SKM-1 treated with dmso at 0.1 percent for 144 hours (cell line): ENCODE data around the gene PRRX2.
"Not testable (repeated sequence)": the region's sequence is repeated elsewhere in the genome, so short reads cannot be mapped to it uniquely, and the experiment has no call there.

ENCODE experiments used
- DNase-seq: peaks from one replicate; lab custom pipeline; 2025; ENCODE audit not compliant: unreplicated experiment; lab: John Stamatoyannopoulos, UW

PRRX2 gene

GRCh38 chr9:129751841-129752801, 86.7 kb downstream of the PRRX2 start:
- DNase-seq, result no peak

DNA sequence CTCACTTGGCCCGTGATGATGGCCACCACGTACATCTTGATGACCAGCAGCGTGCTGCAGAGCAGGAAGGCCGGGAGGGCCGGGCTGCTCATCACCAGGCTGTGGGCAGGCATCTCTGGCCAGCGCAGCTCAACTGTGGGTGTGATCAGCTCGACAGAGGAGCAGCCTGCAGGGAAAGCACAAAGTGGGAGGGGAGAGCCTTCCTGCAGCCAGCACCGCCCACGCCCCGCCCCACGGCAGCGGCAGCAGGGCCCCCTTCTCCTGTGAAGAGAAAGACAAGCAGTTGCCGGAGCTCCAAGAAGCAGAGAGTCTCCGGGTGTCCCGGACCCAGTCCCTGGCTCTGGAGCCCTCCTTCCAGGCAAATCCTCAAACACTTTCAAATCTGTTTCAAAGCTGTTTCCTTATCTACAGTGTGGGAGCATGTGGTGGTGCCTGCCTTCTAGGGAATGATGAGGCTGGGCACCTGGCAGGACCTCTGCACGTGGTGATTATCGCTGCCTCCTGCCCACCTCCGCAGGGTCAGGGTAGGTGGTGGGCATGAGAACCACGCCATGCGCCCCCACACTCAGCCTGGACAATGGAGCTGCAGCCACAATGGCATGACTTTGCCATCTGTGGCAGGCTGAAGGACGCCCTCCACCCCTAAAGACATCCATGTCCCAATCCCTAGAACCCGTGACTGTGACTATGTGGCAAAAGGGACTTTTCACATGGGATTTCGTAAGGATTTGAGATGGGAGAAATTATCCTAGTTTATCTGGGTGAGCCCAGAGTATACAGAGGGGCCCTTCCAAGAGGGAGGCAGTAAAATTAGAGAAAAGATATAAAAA, 87.7 kb downstream of the PRRX2 start, which contains the start of gene PTGES:
Gene PTGES, minus strand, starts transcription at position 143 of the 830 bp plus-strand sequence. Its CDS starts 30 bp downstream, at position 113.
- no peak for DNase-seq

- no peak for DNase-seq
Measured at GRCh38 chr9:129755151-129755550, 89.7 kb downstream of the PRRX2 start.

GRCh38 chr9:129756191-129756590, 90.7 kb downstream of the PRRX2 start:
- no peak for DNase-seq

GRCh38 chr9:129757045-129757444, 91.6 kb downstream of the PRRX2 start:
- no peak for DNase-seq

GRCh38 chr9:129759319-129759718, 93.9 kb downstream of the PRRX2 start:
- no peak for DNase-seq

DNA sequence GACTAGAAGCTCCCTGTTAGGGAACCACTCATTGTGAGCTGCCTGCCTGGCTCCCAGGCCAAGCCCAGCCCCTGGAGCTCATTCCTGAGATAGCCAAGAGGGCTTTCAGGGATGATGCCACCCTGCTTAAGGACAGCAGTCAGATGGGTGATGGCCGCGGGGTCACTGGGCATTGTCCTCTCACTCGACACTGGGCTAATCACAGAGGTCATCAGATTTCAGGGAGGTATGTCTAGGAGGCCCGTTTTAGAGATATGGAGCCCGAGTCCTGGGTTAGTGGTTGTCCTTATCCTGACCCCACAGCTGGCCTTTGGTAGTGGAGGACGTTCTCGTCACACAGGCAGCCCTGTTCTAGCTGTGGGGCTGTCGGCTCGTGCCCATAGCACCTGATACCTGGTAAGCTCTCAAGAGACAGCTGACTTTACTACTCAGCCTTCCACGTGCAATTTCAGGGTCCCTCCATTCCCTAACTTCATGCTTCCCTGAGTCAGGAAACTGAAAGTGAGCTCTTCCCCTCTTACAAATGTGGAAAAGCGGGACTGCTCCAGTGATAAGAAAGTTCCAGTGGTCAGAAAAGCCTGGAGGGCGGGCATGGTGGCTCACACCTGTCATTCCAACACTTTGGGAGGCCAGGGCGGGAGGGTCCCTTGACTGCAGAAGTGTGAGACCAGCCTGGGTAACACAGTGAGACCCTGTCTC, 94.5 kb downstream of the PRRX2 start:
- DNase-seq, result no peak

- DNase-seq, result not testable (repeated sequence)
Measured at GRCh38 chr9:129760784-129761183, 95.3 kb downstream of the PRRX2 start.

DNA sequence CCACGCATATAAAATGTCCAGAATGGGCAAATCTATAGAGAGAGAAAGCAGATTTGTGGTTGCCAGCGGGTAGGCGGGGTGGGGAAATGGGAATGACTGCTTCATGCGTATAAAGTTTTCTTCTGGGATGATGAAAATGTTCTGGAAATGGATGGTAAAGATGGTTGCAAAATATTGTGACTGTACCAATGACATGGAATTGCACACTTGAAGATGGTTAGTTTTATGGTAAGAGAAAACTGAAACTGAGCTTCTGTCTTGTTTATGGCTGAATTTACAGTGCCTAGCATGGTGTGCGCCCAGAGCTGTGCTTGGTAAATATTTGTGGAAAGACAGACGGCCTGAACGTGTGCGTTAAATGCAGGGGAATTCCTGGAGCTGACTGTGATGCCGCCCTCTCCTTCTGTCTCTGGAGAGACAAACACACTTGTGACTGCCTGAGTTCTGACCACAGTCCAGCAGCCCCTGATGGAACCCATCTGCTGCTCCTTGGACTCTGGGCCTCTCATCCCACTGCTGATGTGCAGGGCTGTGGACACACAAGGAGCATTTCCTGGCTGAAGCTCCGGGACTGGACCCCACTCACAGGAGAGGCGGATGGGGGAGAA, 96.0 kb downstream of the PRRX2 start:
- no peak for DNase-seq

DNA sequence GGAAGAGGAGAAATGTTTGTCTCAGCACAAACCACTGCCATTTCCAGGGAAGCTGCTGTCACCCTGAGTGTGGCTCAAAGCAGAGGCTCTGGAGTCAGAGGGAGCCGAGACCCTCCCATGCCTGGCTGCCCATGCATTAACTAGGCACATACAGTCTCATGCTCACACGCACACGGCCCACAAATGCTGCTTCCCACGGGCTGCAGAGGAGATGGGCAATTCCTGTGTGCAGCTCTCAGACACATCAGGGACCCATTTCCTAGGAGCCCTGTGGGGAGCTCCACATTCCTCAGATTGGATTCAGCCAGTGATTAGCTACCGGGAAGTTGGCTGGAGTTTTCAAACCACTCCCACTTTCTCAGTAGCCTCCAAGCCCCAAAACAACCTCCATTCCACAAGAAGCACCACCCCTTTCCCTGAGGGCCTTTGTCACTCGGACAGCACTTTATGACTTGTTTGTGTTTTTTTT, 96.5 kb downstream of the PRRX2 start:
- no peak for DNase-seq

GRCh38 chr9:129762370-129762984, 97.0 kb downstream of the PRRX2 start:
- peak; percentile 63 for DNase-seq

DNA sequence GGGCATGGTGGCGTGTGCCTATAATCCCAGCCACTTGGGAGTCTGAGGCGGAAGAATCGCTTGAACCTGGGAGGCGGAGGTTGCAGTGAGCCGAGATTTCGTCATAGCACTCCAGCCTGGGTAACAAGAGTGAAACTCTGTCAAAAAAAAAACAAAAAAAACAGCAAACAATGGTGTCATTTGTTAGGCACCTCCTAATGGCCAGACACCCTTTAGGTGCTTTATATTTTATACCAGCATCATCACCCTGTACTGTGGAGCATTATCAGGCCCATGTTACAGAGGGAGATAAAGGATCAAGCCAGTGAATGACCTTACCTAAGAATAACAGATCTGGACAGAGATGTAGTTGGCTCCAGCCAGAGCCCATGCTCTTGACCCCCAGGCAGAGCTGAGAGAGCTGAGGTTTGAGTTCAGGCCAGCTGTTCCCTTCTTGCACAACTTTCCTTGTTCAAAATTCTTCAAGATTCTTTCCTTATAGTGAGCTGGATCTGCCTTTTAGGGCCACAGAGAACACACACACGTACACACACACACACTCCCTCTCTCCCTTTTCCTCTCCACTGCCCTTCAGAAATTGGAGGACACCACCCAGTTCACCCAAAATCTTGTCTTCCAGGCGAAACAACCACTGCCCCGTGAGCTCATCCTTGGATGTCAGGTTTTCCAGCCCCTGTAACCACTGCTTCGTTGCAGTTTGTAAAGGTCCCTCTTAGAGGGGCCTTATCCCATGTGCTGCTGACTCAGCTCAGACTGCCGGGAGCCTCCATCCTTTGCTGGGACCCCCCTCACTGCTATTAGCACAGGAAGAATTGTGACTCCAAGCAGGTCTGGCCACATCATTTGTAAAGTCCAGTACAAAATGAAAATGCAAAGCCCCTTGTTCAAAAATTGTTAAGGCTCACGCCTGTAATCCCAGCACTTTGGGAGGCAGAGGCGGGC, 97.8 kb downstream of the PRRX2 start:
- DNase-seq, result no peak

GRCh38 chr9:129765764-129766317, 100.4 kb downstream of the PRRX2 start:
- DNase-seq, result no peak

GRCh38 chr9:129768486-129768885, 103.0 kb downstream of the PRRX2 start:
- DNase-seq, result no peak

DNA sequence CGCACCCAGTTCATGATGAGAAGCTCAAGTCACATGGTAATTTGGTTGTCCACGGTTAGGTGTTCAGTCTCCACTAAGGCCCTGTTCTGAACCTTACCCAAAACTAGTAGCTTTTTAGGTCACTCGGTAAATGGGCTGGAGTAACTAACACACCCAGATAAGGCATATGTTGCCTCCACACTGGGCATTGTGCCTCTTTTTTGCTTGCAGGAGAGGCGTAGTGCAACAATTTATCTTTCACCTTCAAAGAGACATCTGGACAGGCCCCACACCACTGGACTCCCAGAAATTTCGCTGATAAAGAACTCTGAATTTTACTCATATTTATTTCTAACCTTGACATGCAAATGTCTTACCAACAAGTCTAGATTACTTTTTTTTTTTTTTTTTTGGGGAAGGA, 104.2 kb downstream of the PRRX2 start:
- no peak for DNase-seq

DNA sequence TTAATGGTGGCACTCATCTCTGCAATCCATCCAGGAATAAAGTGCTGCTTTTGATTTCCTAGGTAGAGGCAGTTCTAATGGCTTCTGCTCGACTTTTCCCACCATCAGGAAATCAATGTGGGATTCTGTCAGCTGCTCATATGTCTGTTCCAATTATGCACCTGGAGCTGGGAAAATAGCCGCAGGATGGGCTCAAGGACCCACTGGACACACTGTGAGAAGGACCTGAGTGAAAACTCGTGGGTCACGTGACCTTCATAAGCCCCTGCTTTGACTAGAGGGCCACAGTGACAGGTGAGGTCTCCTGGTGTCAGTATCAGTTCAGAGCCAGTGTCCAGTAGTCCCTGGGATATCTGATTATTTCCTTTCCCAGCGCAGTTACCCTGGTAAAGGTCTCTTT, 105.3 kb downstream of the PRRX2 start:
- no peak for DNase-seq
